Neuron (in vitro differentiated cells): ENCODE results near the gene MUS81.
A peak's percentile ranks its signal among the peaks of the same experiment; 100 is the strongest.
"Not testable (repeated sequence)": the region's sequence is repeated elsewhere in the genome, so short reads cannot be mapped to it uniquely, and the experiment has no call there.

Source experiments
- H2AFZ ChIP-seq: one replicate; pipeline ENCODE4 v1.6.1; 2013; ENCODE audit warnings: low read depth, mild to moderate bottlenecking, inconsistent platforms, low read length, moderate library complexity
- H3K27me3 ChIP-seq: one replicate; pipeline ENCODE4 v1.6.1; 2013; ENCODE audit warnings: low read length; ENCODE audit not compliant: insufficient read depth
- H3K36me3 ChIP-seq: one replicate; pipeline ENCODE4 v1.6.1; 2013; ENCODE audit warnings: low read length; ENCODE audit not compliant: insufficient read depth
- H3K4me1 ChIP-seq: one replicate; pipeline ENCODE4 v1.6.1; 2013; ENCODE audit warnings: low read length; ENCODE audit not compliant: insufficient read depth
- H3K4me3 ChIP-seq: 2 replicates; pipeline ENCODE4 v1.5.1; 2013; ENCODE audit warnings: mild to moderate bottlenecking, low read length, moderate library complexity
- H3K9me3 ChIP-seq: one replicate; pipeline ENCODE4 v1.6.1; 2013; ENCODE audit warnings: low read length

MUS81 gene

GRCh38 chr11:65892137-65892540 lies 31.9 kb downstream of the MUS81 start:
- H3K4me3 ChIP-seq: peak overlapping the region; percentile 79
- not testable (repeated sequence) for H3K9me3 ChIP-seq, H2AFZ ChIP-seq, H3K36me3 ChIP-seq, H3K27me3 ChIP-seq
- H3K4me1 ChIP-seq: peaks cover 32% of the 10 kb centered on the region

- Histone ChIP-seq H3K9me3 (no peaks in the 10 kb centered on the region), H3K4me1 (peaks cover 28% of the 10 kb centered on the region), H3K4me3 (no peak overlapping the region), H3K27me3 (no peaks in the 10 kb centered on the region), H2AFZ (no peak overlapping the region), H3K36me3 (no peaks in the 10 kb centered on the region)
Observed at GRCh38 chr11:65892661-65893317, 32.6 kb downstream of the MUS81 start.

GRCh38 chr11:65894034-65894591 lies 33.9 kb downstream of the MUS81 start:
- Histone ChIP-seq H2AFZ (no peak overlapping the region), H3K4me1 (peaks cover 22% of the 10 kb centered on the region), H3K9me3 (no peaks in the 10 kb centered on the region), H3K4me3 (no peak overlapping the region), H3K27me3 (no peaks in the 10 kb centered on the region), H3K36me3 (no peaks in the 10 kb centered on the region)

GRCh38 chr11:65895482-65895981 lies 35.3 kb downstream of the MUS81 start:
- H3K4me1 ChIP-seq: peaks cover 12% of the 10 kb centered on the region
- no peaks in the 10 kb centered on the region for H3K9me3 ChIP-seq
- H3K27me3 ChIP-seq: peaks cover 9% of the 10 kb centered on the region
- no peaks in the 10 kb centered on the region for H3K36me3 ChIP-seq
- no peak overlapping the region for H3K4me3 ChIP-seq
- no peak overlapping the region for H2AFZ ChIP-seq

GRCh38 chr11:65896034-65896999 lies 36.1 kb downstream of the MUS81 start:
- Histone ChIP-seq H3K9me3 (no peaks in the 10 kb centered on the region), H3K4me3 (no peak overlapping the region), H3K27me3 (peaks cover 13% of the 10 kb centered on the region), H3K4me1 (peaks cover 10% of the 10 kb centered on the region), H2AFZ (no peak overlapping the region), H3K36me3 (no peaks in the 10 kb centered on the region)

GRCh38 chr11:65897020-65897471 lies 36.8 kb downstream of the MUS81 start:
- Histone ChIP-seq H3K4me3 (no peak overlapping the region), H3K36me3 (no peaks in the 10 kb centered on the region), H3K27me3 (peaks cover 16% of the 10 kb centered on the region), H2AFZ (no peak overlapping the region), H3K4me1 (peaks cover 3% of the 10 kb centered on the region), H3K9me3 (no peaks in the 10 kb centered on the region)

- H3K36me3 ChIP-seq: no peaks in the 10 kb centered on the region
- no peak overlapping the region for H3K4me3 ChIP-seq
- no peaks in the 10 kb centered on the region for H3K9me3 ChIP-seq
- H3K4me1 ChIP-seq: peaks cover 13% of the 10 kb centered on the region
- peaks cover 21% of the 10 kb centered on the region for H3K27me3 ChIP-seq
- H2AFZ ChIP-seq: no peak overlapping the region
Observed at GRCh38 chr11:65898656-65899355, 38.6 kb downstream of the MUS81 start.

GRCh38 chr11:65899356-65900124 lies 39.3 kb downstream of the MUS81 start:
- peak overlapping the region; percentile 37 for H3K4me3 ChIP-seq
- H3K9me3 ChIP-seq: no peaks in the 10 kb centered on the region
- H3K4me1 ChIP-seq: peaks cover 13% of the 10 kb centered on the region
- H3K27me3 ChIP-seq: peaks cover 21% of the 10 kb centered on the region
- no peaks in the 10 kb centered on the region for H3K36me3 ChIP-seq
- peak overlapping the region; percentile 59 for H2AFZ ChIP-seq

GRCh38 chr11:65900125-65900898 lies 40.1 kb downstream of the MUS81 start, which contains the start of gene FOSL1:
FOSL1 (minus strand) TSS chr11:65900388; CDS start chr11:65900339, 49 bp downstream.
- peak within 1 kb of the TSS; percentile 59 for H2AFZ ChIP-seq
- H3K4me3 ChIP-seq: peak within 1 kb of the TSS; percentile 37
- H3K9me3 ChIP-seq: no peaks in the 10 kb centered on the region
- no peaks in the 10 kb centered on the region for H3K36me3 ChIP-seq
- peaks cover 13% of the 10 kb centered on the region for H3K4me1 ChIP-seq
- peaks cover 21% of the 10 kb centered on the region for H3K27me3 ChIP-seq

GRCh38 chr11:65900899-65901180 lies 40.6 kb downstream of the MUS81 start:
- H3K9me3 ChIP-seq: no peaks in the 10 kb centered on the region
- H3K4me3 ChIP-seq: no peak overlapping the region
- H3K27me3 ChIP-seq: peaks cover 21% of the 10 kb centered on the region
- peaks cover 13% of the 10 kb centered on the region for H3K4me1 ChIP-seq
- H2AFZ ChIP-seq: no peak overlapping the region
- H3K36me3 ChIP-seq: no peaks in the 10 kb centered on the region

- no peaks in the 10 kb centered on the region for H3K36me3 ChIP-seq
- no peak overlapping the region for H3K4me3 ChIP-seq
- no peaks in the 10 kb centered on the region for H3K9me3 ChIP-seq
- H3K27me3 ChIP-seq: peaks cover 21% of the 10 kb centered on the region
- peaks cover 13% of the 10 kb centered on the region for H3K4me1 ChIP-seq
- H2AFZ ChIP-seq: no peak overlapping the region
Observed at GRCh38 chr11:65903068-65903481, 42.8 kb downstream of the MUS81 start.
